NCI-H2196 treated with DMSO at 0.1 percent for 48 hours (cell line): ENCODE data around the gene PTPRD.

Experiments
- DNase-seq: peaks from one replicate; lab custom pipeline; 2025; ENCODE audit not compliant: unreplicated experiment; lab: John Stamatoyannopoulos, UW

The PTPRD gene

DNA sequence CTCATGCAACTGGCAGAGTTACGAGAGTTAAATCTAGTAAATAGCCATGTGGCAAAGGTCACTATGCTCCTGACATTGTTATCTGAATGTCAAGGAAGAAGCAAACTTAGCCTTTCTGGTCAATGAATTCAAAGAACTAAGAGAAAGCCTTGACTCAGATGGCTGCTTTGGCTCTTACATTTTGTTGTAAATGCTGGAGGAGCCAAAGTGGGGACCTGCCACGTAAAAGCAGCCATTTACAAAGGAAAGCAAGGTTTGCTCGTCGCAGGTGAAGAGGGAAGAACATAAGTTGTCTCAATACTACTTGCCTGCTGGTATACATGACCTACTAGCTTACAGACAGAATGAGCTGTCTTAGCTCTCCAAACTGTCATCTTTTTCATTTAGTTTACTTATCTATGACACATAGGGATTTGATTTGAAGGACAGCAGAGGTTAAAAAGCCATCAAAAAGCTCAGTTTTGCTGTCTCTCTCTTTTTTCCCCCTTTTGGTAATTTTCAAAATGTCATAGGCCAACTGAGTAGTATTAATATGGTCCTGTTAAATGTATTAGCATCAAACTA lies 1760.4 kb downstream of the PTPRD start:
- DNase-seq = no peak

DNA sequence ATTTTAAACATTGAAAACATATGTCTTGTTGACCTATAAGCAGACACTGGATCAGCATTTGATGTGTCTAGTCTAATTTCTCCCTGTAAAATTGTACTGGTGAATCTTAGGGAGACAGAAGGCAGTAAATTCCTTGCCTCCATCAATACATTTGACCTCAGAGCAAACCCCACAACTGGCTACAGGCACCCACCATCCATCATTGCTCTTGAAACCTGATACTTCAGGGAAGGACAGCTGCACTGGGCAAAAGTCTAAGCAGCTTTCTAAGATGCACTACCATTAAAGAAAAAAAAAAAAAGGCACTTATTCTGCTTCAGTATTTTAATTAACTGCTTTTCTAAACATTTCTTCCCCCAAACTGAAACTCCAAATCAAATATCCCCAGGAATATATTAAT lies 1761.9 kb downstream of the PTPRD start:
- no peak for DNase-seq

DNA sequence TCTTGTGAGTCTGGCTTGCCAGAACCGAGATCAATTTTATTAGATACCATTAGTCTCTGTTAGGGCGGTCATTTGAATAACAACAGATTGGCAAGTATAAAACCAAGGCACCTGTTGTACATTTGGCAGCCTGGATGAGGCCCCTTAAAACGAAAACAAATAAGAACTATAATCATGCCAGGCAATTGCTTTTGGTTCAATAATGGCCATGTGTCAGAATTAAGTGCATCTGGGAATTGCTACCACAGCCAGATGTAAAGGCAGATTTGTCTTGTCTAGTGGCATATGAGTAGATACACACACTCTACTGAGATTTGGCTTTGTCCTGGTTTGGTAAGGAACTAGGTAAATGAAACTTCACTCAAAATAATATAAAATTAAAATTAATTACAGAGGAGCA lies 1767.0 kb downstream of the PTPRD start:
- DNase-seq = no peak

DNA sequence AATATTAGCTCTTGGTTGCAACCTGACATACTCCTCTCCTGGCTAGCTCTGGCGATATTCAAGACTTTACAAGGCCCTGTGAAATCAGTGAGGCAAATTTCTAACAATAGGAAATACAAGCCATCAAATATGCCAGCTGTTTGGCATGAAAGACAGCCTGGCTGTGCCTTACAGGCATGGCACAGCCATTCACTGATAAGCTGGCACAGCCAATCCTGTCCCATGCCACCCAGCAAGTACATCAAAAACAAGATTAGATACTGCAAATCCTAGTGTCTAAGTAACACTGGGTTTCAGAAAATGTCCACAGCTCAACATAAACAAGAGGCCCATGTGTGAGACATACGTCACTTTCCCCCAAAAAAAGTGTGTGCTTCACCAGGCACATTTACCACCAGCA lies 1767.4 kb downstream of the PTPRD start:
- DNase-seq = no peak

DNA sequence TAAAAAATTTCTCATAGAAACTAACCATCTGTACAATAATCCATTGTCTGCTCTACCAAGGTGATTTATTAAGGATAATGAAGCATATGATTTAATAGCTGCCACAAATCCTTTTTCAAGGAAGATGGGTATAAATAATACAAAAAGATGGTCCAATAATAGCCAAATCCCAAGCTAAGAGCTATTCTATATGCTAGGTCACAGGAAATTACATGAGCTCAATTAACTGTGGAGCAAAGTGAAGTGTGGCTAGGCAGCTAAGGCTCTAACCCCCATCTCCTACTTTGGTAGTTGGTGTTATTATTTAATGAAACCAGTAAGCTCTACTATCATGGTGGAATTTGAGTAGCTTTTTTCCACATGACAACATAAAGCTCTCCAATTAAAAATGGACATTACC lies 1768.3 kb downstream of the PTPRD start:
- no peak for DNase-seq

DNA sequence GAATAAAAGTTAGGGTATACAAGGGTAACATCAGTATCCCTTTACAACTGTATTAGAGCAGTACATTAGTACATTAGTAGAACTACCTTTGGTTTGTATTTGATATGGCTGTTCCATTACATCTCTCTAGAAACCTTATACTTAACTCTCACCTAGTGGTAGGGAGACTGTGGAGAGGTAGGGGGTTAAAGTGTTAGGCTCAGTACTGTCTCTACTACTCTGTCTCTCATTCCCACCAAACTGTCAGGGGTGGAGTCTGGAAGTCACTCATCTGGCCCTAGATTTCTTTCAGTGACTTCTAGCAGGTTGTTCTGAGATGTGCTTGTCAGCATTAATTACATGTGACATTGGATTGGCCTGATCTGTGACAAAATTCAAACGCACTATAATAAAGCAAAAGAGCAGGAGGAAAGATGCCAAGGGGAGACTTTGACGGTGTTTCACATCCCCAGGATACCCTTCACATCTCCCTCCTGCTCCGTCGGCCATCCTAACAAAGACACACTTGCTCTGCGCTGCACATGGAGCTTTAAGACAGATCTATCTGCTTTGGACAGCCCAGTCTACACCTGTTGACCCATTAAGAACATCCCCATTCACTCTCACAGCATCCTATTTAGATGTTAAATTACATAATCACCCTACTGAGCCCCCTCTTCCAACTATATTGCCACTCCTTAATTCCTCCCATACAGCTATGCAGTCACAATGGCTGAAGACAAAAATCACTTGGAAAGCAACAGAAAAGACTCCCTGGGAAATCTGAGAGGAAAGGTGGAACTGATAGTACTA lies 1770.2 kb downstream of the PTPRD start:
- DNase-seq = no peak

DNA sequence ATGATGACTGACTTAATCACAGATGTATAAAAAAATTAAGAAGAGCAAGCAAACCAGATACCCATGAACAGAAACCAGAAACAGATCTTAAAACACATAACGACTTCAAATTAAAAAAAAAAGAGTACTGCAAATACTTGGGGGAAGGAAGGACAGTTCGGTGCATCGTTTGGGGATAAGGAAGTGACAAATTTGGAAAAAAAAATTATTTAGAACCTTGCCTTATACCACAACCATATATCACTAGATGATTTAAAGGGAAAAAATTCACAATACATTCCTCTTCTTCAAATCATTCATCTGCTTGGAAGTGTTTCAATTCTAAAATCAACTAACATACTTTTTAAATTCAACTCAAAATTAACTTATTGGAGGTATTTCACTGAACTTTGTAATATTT lies 1774.7 kb downstream of the PTPRD start:
- DNase-seq = no peak

DNA sequence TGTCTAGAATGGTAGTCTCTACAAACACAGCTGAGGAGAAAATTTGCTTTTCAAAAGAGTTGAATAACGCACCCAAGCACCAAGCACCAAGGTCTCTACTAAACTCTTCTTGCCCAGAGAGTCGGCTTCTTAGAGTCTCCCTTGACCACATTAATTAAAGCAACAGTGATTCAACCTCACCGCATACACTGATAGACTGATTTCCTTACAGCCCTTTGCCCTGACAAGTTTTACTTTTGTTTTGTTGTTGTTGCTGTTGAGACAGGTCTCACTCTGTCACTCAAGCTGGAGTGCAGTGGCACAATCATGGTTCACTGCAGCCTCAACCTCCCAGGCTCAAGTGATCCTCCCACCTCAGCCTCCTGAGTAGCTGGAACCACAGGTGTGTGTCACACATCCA lies 1777.5 kb downstream of the PTPRD start:
- DNase-seq = no peak

DNA sequence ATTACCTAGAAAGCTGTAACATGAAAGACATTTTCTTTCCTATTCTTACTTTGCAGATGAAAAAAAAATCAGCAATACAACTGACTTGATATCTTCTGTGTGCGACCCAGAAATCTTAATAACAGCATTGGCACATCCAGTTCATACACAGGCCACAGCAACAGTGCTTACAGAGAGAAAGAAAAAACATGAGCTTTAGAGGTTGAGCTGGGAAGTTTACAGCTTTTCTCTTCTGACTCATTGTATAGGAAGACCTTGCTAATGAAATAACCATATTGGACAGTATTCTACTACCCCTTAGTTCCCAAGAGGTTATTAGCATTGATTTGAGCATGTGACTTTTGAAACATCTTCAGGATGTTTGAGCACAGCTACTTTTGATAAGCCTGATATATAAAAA lies 1779.8 kb downstream of the PTPRD start:
- DNase-seq = no peak

DNA sequence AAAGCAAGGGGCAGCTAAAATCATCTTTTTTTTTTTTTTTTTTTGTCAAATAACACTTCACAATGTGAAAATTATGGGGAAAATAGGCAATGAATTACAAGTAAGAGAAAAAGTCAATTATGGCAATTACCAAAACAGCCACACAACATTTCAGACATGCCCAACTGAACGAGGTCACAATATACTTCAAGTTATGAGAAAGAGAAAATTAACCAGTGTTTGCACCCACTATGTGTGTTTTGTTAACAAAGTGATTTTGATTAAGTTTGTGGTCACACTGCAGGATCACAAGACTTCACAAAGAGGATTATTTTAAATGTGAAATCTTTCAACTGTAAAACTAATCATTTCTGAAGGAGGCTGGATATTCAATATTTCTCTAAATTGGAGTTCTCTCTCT lies 1780.4 kb downstream of the PTPRD start:
- no peak for DNase-seq

DNA sequence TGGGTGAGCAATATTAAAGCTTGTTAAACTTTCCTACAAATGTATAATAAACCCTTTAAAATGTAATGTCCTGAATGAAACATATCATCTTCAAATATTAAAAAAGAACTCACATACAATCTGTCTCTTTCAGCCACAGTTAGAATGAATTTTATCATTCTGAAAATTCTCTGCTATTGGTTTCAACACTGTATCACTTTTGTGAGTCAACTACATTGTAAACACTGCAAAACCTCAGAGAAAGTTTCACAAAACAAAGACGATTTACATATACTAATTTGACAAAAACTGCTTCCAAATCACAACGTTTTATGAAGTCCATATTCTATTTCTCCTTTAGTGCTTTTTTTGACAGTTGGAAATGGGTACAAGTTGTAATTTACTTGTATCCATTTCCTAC lies 1781.2 kb downstream of the PTPRD start:
- no peak for DNase-seq

DNA sequence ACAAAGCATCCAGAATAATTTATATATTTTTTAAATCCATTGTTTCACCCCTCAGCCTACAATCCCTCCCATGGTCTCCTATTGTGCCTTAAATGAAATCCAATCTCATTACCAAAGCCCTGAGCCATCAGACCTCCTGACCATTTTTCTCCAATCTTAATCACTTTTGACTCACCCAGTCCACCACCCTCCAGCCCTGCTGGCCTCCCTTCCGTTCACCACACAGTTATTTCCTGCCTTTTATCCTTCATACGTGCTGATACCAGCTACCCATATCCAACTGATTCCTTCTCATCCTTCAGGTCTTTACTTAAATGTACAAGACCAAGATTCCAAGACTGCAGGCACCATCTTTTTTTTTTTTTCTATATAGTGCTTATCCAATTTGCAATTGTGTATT lies 1786.5 kb downstream of the PTPRD start:
- no peak for DNase-seq

DNA sequence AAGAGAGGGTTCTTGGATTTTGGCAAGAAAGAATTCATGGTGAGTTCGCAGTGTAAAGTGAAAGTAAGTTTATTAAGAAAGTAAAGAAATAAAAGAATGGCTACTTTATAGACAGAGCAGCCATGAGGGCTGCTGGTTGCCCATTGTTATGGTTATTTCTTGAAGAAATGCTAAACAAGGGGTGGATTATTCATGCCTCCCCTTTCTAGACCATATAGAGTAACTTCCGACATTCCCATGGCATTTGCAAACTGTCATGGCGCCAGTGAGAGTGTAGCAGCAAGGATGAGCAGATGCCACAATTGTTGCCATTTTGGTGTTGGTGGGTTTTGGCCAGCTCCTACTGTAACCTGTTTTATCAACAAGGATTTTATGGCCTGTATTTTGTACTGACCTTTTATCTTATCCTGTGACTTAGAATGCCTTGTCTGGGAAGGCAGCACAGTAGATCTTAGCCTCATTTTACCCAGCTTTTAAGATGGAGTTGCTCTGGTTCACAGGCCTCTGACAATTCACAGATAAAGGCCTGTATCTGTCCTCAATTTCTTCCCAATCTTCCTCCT lies 1787.1 kb downstream of the PTPRD start:
- no peak for DNase-seq

DNA sequence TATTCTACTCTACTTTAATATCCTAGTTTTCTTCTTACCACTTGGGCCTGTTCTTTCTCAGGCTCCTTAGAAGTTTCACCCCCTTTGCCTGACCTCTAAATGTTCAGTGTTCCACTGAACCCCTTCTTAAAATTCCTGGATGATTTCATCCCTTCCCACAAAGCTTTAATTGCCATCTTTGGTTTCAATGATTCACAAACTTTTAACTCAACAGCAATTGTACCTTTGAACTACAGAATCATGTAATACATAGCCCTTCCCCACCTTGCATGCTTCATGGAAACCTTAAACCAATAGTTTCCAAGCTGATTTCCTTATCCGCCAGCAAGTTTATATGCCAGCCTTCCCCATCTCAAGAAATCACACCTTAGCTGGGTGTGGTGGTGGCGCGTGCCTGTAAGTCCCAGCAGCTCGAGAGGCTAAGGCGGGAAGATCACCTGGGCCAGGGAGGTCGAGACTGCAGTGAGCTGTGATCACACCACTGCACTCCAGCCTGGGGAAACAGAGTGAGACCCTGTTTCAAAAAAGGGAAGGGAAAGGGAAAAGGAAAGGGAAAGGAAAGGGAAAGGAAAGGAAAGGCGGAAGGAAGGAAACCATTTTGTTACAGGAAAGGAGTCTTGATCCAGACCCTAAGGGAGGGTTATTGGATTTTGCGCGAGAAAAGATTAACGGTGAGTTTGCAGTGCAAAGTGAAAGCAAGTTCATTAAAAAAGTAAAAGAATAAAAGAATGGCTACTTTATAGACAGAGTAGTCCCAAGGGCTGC lies 1789.5 kb downstream of the PTPRD start:
- DNase-seq = no peak

DNA sequence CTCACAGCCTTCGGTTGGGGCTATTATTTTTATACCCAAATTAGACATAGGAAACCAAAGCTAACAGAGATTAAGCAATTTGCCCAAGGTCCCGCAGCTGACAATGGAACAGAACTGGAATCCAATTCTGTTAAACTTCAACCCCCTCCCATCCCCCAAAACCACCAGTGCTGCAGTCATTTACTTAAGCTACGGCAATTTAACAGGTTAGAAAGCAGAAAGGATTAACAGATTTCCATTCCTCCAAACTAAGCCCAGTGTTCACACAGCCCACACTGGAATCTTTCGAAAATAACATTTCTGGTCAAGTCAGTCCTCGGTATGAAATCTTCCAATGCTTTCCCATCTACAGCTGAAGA lies 1790.2 kb downstream of the PTPRD start:
- no peak for DNase-seq

DNA sequence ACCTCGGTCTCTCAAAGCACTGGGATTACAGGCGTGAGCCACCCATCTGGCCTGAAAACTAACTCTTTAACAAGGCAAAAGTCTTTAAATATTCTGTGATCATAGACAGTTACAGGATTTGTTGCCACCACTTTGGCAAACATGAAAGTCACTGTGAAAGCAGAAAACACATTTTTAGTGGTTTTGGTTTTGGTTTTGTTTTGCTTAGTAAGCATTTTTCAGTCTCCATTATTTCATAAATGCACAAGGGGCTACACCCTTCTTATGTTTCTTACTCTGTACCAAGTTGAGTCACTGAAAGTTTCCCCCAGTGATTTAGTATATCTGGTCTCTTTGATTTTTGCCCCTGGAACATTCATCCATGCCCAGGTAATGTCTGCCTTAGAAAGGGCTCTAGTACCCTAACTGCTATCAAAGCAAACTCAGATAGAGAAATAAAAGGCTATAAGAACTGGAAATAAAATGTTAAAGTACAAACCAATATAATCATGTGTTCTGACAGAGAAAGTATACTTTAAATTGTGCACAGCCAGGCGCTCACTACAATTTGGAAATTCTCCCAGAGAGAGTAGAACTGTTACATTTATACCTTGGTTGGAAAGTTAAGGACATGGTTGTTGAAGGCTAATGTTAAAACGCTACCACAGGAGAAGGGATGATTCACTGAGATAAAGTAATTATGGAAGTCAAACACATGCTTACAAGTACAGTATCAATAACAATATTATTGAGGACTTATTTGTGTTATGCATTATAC lies 1790.7 kb downstream of the PTPRD start:
- no peak for DNase-seq

DNA sequence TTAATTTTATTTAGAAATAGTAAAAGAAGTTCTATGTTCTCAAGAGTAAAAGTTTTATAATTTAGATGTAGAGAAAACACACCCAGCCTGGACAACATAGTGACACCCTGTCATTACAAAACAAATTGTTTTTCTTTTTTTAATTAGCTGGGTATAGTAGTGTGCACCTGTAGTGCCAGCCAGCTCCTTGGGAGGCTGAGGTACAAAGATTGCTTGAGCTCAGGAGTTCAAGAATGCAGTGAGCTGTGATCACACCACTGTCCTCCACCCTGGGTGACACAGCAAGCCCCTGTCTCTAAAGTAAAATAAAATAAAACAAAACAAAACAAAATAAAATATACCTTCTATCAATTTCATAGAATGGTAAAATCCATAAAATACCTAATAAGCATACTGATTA lies 1795.5 kb downstream of the PTPRD start:
- no peak for DNase-seq

DNA sequence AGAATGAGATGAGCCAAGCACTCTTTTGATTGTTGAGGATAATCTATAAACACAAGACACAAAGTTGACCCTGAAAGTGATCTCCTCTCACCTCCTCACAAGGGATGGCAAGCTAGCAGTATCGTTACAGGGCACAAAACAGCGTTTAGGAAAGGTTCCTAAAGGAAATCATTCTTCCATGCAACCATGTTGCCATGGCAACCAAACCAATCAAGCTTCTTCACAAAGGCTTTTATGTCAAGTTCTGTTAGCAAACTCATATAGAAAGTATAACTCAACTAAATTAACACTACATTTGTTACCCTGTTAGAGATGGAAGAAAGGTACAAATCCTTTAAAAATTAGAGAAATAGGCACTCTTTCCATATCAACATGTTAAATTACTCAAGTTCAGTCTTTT lies 1796.4 kb downstream of the PTPRD start:
- no peak for DNase-seq

DNA sequence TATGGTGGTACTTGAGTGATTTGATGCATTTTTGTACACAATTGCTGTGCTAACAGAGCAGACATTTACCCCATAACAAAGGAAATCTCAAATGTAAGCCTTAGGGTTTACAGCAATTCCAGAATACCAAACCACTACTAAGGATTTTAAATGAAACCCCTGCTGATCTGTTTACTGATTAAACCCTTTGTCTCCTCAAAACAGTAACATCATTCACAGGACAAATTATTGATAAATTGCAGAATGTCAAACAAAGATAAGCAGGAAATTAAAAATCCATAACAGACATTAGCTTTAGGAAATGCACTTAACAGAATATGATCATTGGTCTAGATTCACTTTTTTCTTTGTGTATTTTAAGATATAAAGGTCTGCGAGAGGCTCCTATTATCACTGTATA lies 1796.9 kb downstream of the PTPRD start:
- no peak for DNase-seq

DNA sequence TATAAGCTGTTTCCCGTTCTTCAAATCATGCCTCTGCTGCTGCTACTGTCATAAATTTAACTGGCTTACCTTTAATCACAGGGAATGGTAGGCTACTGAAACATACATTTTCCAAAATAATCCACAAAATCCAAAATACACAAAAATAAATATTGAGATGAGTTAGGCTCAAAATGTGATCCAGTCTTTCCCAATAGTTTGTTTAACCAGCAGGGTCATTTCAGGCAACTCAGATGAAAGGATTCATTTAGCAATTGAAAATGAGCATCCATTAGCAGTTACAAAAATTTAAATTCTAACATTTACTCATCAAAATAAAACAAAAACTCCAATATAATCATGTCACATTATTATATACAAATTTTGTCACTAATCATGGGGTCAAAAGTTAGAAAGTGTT lies 1797.6 kb downstream of the PTPRD start:
- DNase-seq = no peak

DNA sequence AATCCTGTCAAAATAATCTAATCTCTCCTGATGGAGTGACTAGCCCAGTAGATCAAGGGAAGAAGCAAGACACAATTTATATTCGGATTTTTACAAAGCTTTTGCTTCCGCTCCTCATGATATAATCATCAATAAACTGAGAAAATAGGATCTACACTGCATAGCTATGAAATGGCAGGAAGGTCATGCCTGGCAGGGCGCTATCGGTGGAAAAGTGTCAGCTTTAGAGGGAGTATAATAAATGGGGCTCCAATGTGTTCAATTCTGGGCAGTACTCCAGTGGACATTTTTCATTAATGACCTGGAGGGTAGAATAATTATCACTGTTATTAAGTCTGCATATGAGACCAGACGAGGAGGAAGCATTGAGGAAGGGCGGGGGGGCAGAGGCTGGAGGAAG lies 1799.9 kb downstream of the PTPRD start:
- no peak for DNase-seq
